GM23338 (cell line): ENCODE data around the gene HMG20B. TPM values are rescaled to one million over a fixed set of nuclear protein-coding genes. Genes with fewer than 3 reads are reported as not detected.

Source experiments
- ATAC-seq: fragments of 200-7000 bp; cut with Tn5 transposase; 3 replicates; pipeline ENCODE4 v1.9.1; 2020
- DNase-seq: peaks from one replicate; pipeline ENCODE4 v3.0.0-alpha.2; 2015; ENCODE audit warnings: low spot score
- H2AFZ ChIP-seq: fragments of 200-600 bp; sonication (generic); 2 replicates; pipeline ENCODE4 v1.8.0; 2016; ENCODE audit warnings: antibody characterized with exemption, mild to moderate bottlenecking, moderate library complexity
- H3F3A ChIP-seq: fragments of 200-600 bp; sonication (generic); replicated peaks from 2 replicates; pipeline ENCODE4 v1.8.0; 2017; ENCODE audit warnings: antibody characterized with exemption, mixed run types, low read depth
- H3K27ac ChIP-seq: fragments of 200-600 bp; sonication (generic); 2 replicates; pipeline ENCODE4 v1.6.1; 2016; ENCODE audit warnings: low read depth
- H3K27me3 ChIP-seq: fragments of 200-600 bp; sonication (generic); 2 replicates; pipeline ENCODE4 v1.8.0; 2016; ENCODE audit warnings: mild to moderate bottlenecking, mixed run types, moderate library complexity; ENCODE audit not compliant: insufficient read depth
- H3K36me3 ChIP-seq: fragments of 200-600 bp; sonication (generic); 2 replicates; pipeline ENCODE4 v1.8.0; 2016; ENCODE audit warnings: mild to moderate bottlenecking; ENCODE audit not compliant: insufficient read depth
- H3K4me1 ChIP-seq: fragments of 200-600 bp; sonication (generic); 2 replicates; pipeline ENCODE4 v1.8.0; 2016; ENCODE audit warnings: mild to moderate bottlenecking, moderate library complexity; ENCODE audit not compliant: insufficient read depth
- H3K4me2 ChIP-seq: fragments of 200-600 bp; sonication (generic); 2 replicates; pipeline ENCODE4 v1.7.1; 2017; ENCODE audit warnings: mixed run types
- H3K4me3 ChIP-seq: fragments of 200-600 bp; sonication (generic); 2 replicates; pipeline ENCODE4 v1.6.1; 2016; ENCODE audit warnings: mixed run types
- H3K79me2 ChIP-seq: fragments of 200-600 bp; sonication (generic); replicated peaks from 2 replicates; pipeline ENCODE4 v1.8.0; 2017; ENCODE audit warnings: mild to moderate bottlenecking; ENCODE audit not compliant: insufficient read depth
- H3K9me2 ChIP-seq: fragments of 200-600 bp; sonication (generic); 2 replicates; pipeline ENCODE4 v1.8.0; 2017; ENCODE audit not compliant: insufficient read depth
- H4K20me1 ChIP-seq: fragments of 200-600 bp; sonication (generic); replicated peaks from 2 replicates; pipeline ENCODE4 v1.8.0; 2017; ENCODE audit warnings: mild to moderate bottlenecking; ENCODE audit not compliant: insufficient read depth
- H3K27ac Mint-ChIP-seq: 2 replicates; pipeline ENCODE4 v1.8.0; 2020; ENCODE audit warnings: inconsistent platforms, mild to moderate bottlenecking, moderate library complexity, mixed read lengths
- H3K27me3 Mint-ChIP-seq: 3 replicates; pipeline ENCODE4 v1.8.0; 2022; ENCODE audit warnings: low read depth, mild to moderate bottlenecking, moderate library complexity, mixed read lengths, inconsistent platforms; ENCODE audit not compliant: insufficient read depth, poor library complexity
- H3K36me3 Mint-ChIP-seq: 3 replicates; pipeline ENCODE4 v1.8.0; 2021; ENCODE audit warnings: low read depth, mild to moderate bottlenecking, inconsistent platforms, moderate library complexity, mixed read lengths
- H3K4me1 Mint-ChIP-seq: 3 replicates; pipeline ENCODE4 v1.8.0; 2020; ENCODE audit warnings: mild to moderate bottlenecking, inconsistent platforms, mixed read lengths
- H3K4me3 Mint-ChIP-seq: 3 replicates; pipeline ENCODE4 v1.8.0; 2021; ENCODE audit warnings: moderate library complexity, mild to moderate bottlenecking, inconsistent platforms, mixed read lengths
- H3K9me3 Mint-ChIP-seq: 3 replicates; pipeline ENCODE4 v1.8.0; 2020; ENCODE audit warnings: moderate library complexity, mild to moderate bottlenecking, inconsistent platforms, mixed read lengths
- CTCF ChIP-seq, 2 experiments: fragments of 200-600 bp in 1 of 2; sonication (generic) in 1 of 2; conservative IDR thresholded peaks; 2 replicates each; pipeline versions ENCODE4 v1.5.1 to v1.6.1; 2016 to 2017; ENCODE audit warnings: antibody characterized with exemption in 2 of 2, low read depth in 2 of 2, mild to moderate bottlenecking in 2 of 2, moderate library complexity in 1 of 2
- EZH2 ChIP-seq: fragments of 200-600 bp; sonication (generic); IDR thresholded peaks from one replicate; pipeline ENCODE4 v1.8.0; 2017; ENCODE audit warnings: antibody characterized with exemption, mild to moderate bottlenecking, low read depth; ENCODE audit not compliant: unreplicated experiment
- POLR2AphosphoS5 ChIP-seq: IDR thresholded peaks from 2 replicates; pipeline ENCODE4 v1.6.1; 2016; ENCODE audit warnings: antibody characterized with exemption, low read depth
- STAT1 ChIP-seq: IDR thresholded peaks from one replicate; pipeline ENCODE4 v1.6.1; 2016; ENCODE audit warnings: antibody characterized with exemption; ENCODE audit not compliant: unreplicated experiment
- ZNF114 ChIP-seq: fragments of 250-450 bp; sonication (Bioruptor Pico); IDR thresholded peaks from 2 replicates; pipeline ENCODE4 v1.5.0; 2020; ENCODE audit warnings: mild to moderate bottlenecking, moderate library complexity
- ZNF462 ChIP-seq: fragments of 250-450 bp; sonication (Bioruptor Pico); IDR thresholded peaks from 2 replicates; pipeline ENCODE4 v1.5.0; 2020; ENCODE audit warnings: mild to moderate bottlenecking, moderate library complexity
- polyA plus RNA-seq: library from polyadenylated mRNA; unstranded; fragments of >200 nt; fragmentation: Nextera tagmentation; extraction: Ambion mirVana; gene quantifications from 2 replicates; pipeline ENCODE4 v1.2.1, GENCODE V29; 2016
- total RNA-seq: library from RNA; depleted of rRNA; stranded (reverse); fragments of >200 nt; shearing (Covaris generic); gene quantifications from 2 replicates; pipeline ENCODE4 v1.2.3, GENCODE V29; 2014
- TF ChIP-seq, protein P1 (sequence below): IDR thresholded peaks from one replicate; pipeline ENCODE4 v1.6.1; 2018; ENCODE audit warnings: antibody characterized with exemption; ENCODE audit not compliant: unreplicated experiment

The HMG20B gene
- total and polyA plus RNA-seq, 2 experiments from 2014 or later, result 74.1 to 130 TPM

- Histone ChIP-seq H2AFZ (no peak overlapping the region), H3K79me2 (no peaks in the 10 kb centered on the region), H3K4me2 (no peak overlapping the region), H3K4me1 (no peaks in the 10 kb centered on the region), H3K36me3 (no peaks in the 10 kb centered on the region), H3K27me3 (no peaks in the 10 kb centered on the region), H3K27ac (no peak overlapping the region), H3K9me2 (no peaks in the 10 kb centered on the region), H3F3A (peaks cover 7% of the 10 kb centered on the region; the same call in 1 of the 2 replicates), H3K4me3 (no peak overlapping the region), H4K20me1 (no peaks in the 10 kb centered on the region; the same call in 1 of the 2 replicates)
- no peak for DNase-seq
- H3K4me3 Mint-ChIP-seq, result no peak overlapping the region
- H3K27ac Mint-ChIP-seq, result no peak overlapping the region
- peaks cover 10% of the 10 kb centered on the region; the same call in 2 of the 3 replicates for H3K4me1 Mint-ChIP-seq
- H3K36me3 Mint-ChIP-seq, result peaks cover 31% of the 10 kb centered on the region
- no peak for ATAC-seq
- peaks cover 21% of the 10 kb centered on the region for H3K27me3 Mint-ChIP-seq
- 0 out of 3 replicates have a peak, but pooled peaks cover 3% of the 10 kb centered on the region for H3K9me3 Mint-ChIP-seq
- TF ChIP-seq, protein P1, sequence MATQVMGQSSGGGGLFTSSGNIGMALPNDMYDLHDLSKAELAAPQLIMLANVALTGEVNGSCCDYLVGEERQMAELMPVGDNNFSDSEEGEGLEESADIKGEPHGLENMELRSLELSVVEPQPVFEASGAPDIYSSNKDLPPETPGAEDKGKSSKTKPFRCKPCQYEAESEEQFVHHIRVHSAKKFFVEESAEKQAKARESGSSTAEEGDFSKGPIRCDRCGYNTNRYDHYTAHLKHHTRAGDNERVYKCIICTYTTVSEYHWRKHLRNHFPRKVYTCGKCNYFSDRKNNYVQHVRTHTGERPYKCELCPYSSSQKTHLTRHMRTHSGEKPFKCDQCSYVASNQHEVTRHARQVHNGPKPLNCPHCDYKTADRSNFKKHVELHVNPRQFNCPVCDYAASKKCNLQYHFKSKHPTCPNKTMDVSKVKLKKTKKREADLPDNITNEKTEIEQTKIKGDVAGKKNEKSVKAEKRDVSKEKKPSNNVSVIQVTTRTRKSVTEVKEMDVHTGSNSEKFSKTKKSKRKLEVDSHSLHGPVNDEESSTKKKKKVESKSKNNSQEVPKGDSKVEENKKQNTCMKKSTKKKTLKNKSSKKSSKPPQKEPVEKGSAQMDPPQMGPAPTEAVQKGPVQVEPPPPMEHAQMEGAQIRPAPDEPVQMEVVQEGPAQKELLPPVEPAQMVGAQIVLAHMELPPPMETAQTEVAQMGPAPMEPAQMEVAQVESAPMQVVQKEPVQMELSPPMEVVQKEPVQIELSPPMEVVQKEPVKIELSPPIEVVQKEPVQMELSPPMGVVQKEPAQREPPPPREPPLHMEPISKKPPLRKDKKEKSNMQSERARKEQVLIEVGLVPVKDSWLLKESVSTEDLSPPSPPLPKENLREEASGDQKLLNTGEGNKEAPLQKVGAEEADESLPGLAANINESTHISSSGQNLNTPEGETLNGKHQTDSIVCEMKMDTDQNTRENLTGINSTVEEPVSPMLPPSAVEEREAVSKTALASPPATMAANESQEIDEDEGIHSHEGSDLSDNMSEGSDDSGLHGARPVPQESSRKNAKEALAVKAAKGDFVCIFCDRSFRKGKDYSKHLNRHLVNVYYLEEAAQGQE, result no peak
- TF ChIP-seq ZNF114 (CRISPR knock-in tag) (no peak), POLR2AphosphoS5 (no peak), STAT1 (no peak), ZNF462 (CRISPR knock-in tag) (no peak), CTCF (conservative IDR thresholded peaks at IDR 0.05; ENCODE audit: low read depth in 2 of 2) (no peak), EZH2 (no peak)
These were observed 35.7 kb upstream of the HMG20B start for GRCh38 chr19:3537101-3537437.
